GM06990 (cell line): ENCODE data around the gene CHD2.

Experiments used
- DNase-seq: peaks from one replicate; pipeline ENCODE4 v3.0.0-alpha.2; 2011; ENCODE audit not compliant: insufficient read length; ENCODE audit errors: extremely low read depth
- H3K27me3 ChIP-seq: replicated peaks from 2 replicates; pipeline ENCODE4 v1.6.0; 2011; ENCODE audit warnings: low read length; ENCODE audit not compliant: control insufficient read depth, insufficient read depth
- H3K36me3 ChIP-seq: 2 replicates; pipeline ENCODE4 v1.5.1; 2011; ENCODE audit warnings: low read length; ENCODE audit not compliant: control insufficient read depth, insufficient read depth
- H3K4me3 ChIP-seq: replicated peaks from 2 replicates; pipeline ENCODE4 v1.5.1; 2011; ENCODE audit warnings: low read depth, mild to moderate bottlenecking, control low read depth, low read length
- CTCF ChIP-seq: IDR thresholded peaks from 2 replicates; pipeline ENCODE4 v1.5.1; 2011; ENCODE audit warnings: low read length, control low read depth, mild to moderate bottlenecking, inconsistent platforms; ENCODE audit not compliant: insufficient read depth, poor library complexity, severe bottlenecking

The CHD2 gene

GRCh38 chr15:92974183-92974915 is 74.2 kb downstream of the CHD2 start:
- DNase-seq = no peak
- TF ChIP-seq CTCF = no peak
- Histone ChIP-seq H3K36me3 (peaks cover 13% of the 10 kb centered on the region), H3K27me3 (no peaks in the 10 kb centered on the region), H3K4me3 (no peak overlapping the region)

GRCh38 chr15:92979011-92979701 is 79.0 kb downstream of the CHD2 start:
- no peaks in the 10 kb centered on the region for H3K27me3 ChIP-seq
- no peak for TF ChIP-seq CTCF
- no peak overlapping the region for H3K4me3 ChIP-seq
- DNase-seq = no peak
- H3K36me3 ChIP-seq = peaks cover 24% of the 10 kb centered on the region

GRCh38 chr15:92981333-92981732 is 81.2 kb downstream of the CHD2 start:
- no peak for TF ChIP-seq CTCF
- Histone ChIP-seq H3K27me3 (no peaks in the 10 kb centered on the region), H3K4me3 (no peak overlapping the region), H3K36me3 (peaks cover 28% of the 10 kb centered on the region)
- no peak for DNase-seq

- H3K27me3 ChIP-seq = no peaks in the 10 kb centered on the region
- TF ChIP-seq CTCF = no peak
- H3K36me3 ChIP-seq = peaks cover 29% of the 10 kb centered on the region
- no peak overlapping the region for H3K4me3 ChIP-seq
- no peak for DNase-seq
Measured at GRCh38 chr15:92984161-92984560, 84.0 kb downstream of the CHD2 start.

GRCh38 chr15:92989470-92989869 is 89.3 kb downstream of the CHD2 start:
- Histone ChIP-seq H3K4me3 (no peak overlapping the region), H3K27me3 (no peaks in the 10 kb centered on the region), H3K36me3 (peaks cover 27% of the 10 kb centered on the region)
- DNase-seq = no peak
- no peak for TF ChIP-seq CTCF
